GM21723 (cell line): ENCODE measurements around the gene PSMD12.
A peak's percentile ranks its signal among the peaks of the same experiment; 100 is the strongest.
"Not testable (repeated sequence)": the region's sequence is repeated elsewhere in the genome, so short reads cannot be mapped to it uniquely, and the experiment has no call there.

ENCODE experiments used
- ATAC-seq: cut with Tn5 transposase; IDR thresholded peaks from one replicate; pipeline ENCODE4 v1.9.1; 2021; ENCODE audit warnings: mild to moderate bottlenecking, moderate library complexity; ENCODE audit not compliant: unreplicated experiment

PSMD12 gene

GRCh38 chr17:67315865-67316264, 50.5 kb downstream of the PSMD12 start:
- no peak for ATAC-seq

- no peak for ATAC-seq
These were observed 54.1 kb downstream of the PSMD12 start for GRCh38 chr17:67312265-67312664.

DNA sequence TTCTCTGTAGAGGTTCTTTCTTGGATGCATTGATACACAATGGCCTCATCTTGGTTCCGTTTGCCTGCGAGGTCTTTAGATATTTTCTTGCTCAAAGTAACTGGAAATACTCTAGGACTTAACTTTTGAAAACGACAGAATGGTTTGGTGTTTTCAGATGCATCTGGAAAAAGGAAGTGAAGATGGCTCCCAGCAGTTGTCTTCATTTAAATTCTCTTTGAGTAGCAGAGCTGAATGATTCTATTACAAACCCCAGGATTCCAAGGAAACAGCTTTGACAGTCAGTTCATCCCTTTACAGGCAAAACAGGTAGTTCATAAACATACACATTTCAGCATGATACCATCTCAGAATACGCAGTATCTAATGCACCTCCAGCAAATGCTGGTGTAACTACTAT, 54.8 kb downstream of the PSMD12 start:
- ATAC-seq, result no peak

GRCh38 chr17:67310406-67310805, 56.0 kb downstream of the PSMD12 start:
- ATAC-seq, result no peak

GRCh38 chr17:67305446-67306235, 60.7 kb downstream of the PSMD12 start:
- ATAC-seq, result not testable (repeated sequence)

DNA sequence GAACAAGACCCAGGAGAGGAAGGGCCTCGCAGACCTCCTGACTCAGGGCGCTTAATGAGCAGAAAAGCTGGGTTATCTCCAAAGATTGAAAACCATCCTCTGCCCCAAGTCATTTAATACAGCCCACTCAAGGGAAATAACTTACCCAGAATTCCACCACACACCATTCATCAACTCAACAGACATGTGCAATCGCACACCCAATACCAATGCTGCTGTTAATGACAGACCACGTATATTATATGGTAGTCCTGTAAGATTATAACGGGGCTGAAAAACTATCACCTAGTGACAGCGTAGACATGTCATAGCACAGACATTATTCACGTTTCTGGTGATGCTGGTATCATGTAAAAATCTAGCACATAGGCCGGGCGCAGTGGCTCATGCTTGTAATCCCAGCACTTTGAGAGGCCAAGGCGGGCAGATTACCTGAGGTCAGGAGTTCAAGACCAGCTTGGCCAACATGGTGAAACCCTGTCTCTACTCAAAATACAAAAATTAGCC, 68.9 kb downstream of the PSMD12 start:
- no peak for ATAC-seq

GRCh38 chr17:67294451-67295199, 71.8 kb downstream of the PSMD12 start:
- no peak for ATAC-seq

GRCh38 chr17:67293251-67294203, 72.8 kb downstream of the PSMD12 start:
- ATAC-seq, result peak; percentile 81

DNA sequence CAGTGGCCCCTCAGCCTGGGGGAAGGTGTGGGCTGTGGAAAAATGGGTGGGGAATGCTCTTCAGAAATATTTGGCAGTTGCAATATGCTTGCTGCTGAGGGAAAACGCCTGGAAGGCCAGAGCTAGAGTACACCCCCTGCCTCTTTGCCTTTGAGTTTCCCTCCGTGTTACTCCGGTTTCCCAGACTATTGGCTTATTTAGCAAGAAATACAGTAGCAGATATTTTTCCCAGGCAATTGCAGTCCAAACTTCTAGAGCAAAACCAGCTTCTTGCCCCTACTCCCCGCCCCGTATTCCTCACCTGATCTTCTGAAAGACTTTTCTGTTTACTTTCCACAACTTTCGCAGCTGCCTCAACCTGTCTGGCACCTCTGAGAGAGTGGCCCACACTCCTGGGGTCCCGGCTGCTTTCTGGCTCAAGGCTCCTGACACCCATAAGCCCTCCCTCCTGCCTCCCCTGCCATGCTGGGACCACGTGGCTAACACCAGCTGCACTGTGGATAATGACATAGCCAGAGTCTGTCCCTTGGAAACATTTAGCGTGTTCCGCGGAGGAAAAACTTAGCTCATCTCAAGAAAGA, 75.6 kb downstream of the PSMD12 start:
- no peak for ATAC-seq

GRCh38 chr17:67290244-67290643, 76.1 kb downstream of the PSMD12 start:
- ATAC-seq, result no peak

DNA sequence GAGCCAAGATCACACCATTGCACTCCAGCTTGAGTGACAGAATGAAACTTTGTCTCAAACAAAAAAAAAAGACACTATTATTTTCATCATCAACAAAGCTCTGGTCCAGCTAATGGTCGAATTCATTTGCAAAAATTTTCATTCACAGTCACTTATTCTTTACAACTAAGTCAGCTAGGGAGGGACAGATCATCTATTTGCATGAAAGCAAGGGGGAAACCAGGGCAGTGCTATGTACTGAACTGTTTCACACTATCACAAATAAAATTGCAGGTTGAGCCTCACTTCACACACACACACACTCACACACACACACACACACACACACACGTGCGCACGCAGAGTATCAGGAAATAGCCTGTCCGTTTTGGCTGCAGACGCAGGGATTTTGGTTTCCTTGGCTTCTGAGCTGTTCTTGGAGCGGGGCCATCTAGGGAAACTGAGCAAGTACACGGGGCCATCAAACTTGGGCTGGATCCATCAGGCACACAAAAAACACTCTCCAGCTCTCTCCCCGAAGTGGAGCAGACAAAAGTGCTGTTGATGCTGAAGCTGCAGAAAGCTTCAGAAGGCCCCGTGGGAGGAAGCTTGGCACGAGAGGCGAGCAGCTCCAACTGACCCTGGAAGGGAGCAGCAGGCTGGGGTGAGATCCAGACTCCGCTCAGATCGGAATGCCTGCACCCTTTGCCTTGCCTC, 77.0 kb downstream of the PSMD12 start:
- no peak for ATAC-seq
